Thyroid gland (tissue), 4 donors: ENCODE measurements around the gene SVIL. TPM values are rescaled to one million over a fixed set of nuclear protein-coding genes. Genes with fewer than 3 reads are reported as not detected.

ENCODE experiments used
- DNase-seq, 2 donors: peaks; one replicate each; pipeline ENCODE4 v3.0.0-alpha.2; 2019
- H3K27ac ChIP-seq, 3 donors: fragments of 200-600 bp; sonication (generic); 1 replicate in 2 of 3; 2 replicates in 1 of 3; pipeline ENCODE4 v1.5.1; 2016 to 2019; ENCODE audit warnings: mild to moderate bottlenecking in 1 of 3, moderate library complexity in 1 of 3
- H3K27me3 ChIP-seq: fragments of 200-600 bp; sonication (generic); one replicate; pipeline ENCODE4 v1.5.1; 2019
- H3K36me3 ChIP-seq, 2 donors: fragments of 200-600 bp; sonication (generic); one replicate each; pipeline ENCODE4 v1.5.1; 2016 to 2019
- H3K4me1 ChIP-seq, 2 donors: fragments of 200-600 bp; sonication (generic); one replicate each; pipeline ENCODE4 v1.5.1; 2017 to 2019
- H3K4me3 ChIP-seq, 3 donors: fragments of 200-600 bp; sonication (generic); replicated peaks in 1 of 3; 1 replicate in 2 of 3; 2 replicates in 1 of 3; pipeline ENCODE4 v1.5.1; 2016; ENCODE audit warnings: mild to moderate bottlenecking in 1 of 3
- H3K9me3 ChIP-seq: fragments of 200-600 bp; sonication (generic); one replicate; pipeline ENCODE4 v1.5.1; 2017
- CTCF ChIP-seq, 6 experiments: fragments of 200-600 bp in 3 of 6; fragments of 450-650 bp in 3 of 6; sonication (generic) in 3 of 6; IDR thresholded peaks; one replicate each; pipeline ENCODE4 v1.5.1; 2016 to 2019; ENCODE audit warnings: antibody characterized with exemption in 6 of 6, mild to moderate bottlenecking in 2 of 6, inconsistent platforms in 1 of 6, moderate library complexity in 1 of 6
- POLR2A ChIP-seq, 2 donors: fragments of 450-650 bp; IDR thresholded peaks; one replicate each; pipeline ENCODE4 v1.6.1; 2017; ENCODE audit warnings: antibody characterized with exemption in 2 of 2, mild to moderate bottlenecking in 2 of 2, moderate library complexity in 1 of 2
- WGBS, 2 donors: methylation state at CpG; one replicate each; pipeline ENCODE4 v1.1.5; 2017; 5-methylcytosine and 5-hydroxymethylcytosine counted together
- intact Hi-C: fragments of 100-400 bp; cut with DNase I; formaldehyde crosslinking; loops from one replicate; pipeline ENCODE4 v1.15.1; 2023
- total RNA-seq, 4 donors: library from RNA; depleted of rRNA; stranded (reverse); fragments of >200 nt; gene quantifications; one replicate each; pipeline ENCODE4 v1.2.3, GENCODE V29; 2016

Gene SVIL
- total RNA-seq, 4 donors from 2014 or later, result 59.9 to 211 (median 134) TPM

GRCh38 chr10:29545122-29545521 lies 89.6 kb downstream of the SVIL start:
- WGBS, 2 donors, result 66 to 72% methylated on average over 5 of the region's 5 CpGs
- TF ChIP-seq CTCF (IDR thresholded peaks at IDR 0.05) (no peak), POLR2A (IDR thresholded peaks at IDR 0.05) (no peak)
- intact Hi-C loops, result no loop called here
- Histone ChIP-seq H3K36me3 (peaks cover 0 to 2% of the 10 kb centered on the region in 2 donors), H3K27me3 (no peaks in the 10 kb centered on the region), H3K9me3 (no peaks in the 10 kb centered on the region), H3K27ac (no peak overlapping the region), H3K4me1 (no peaks in the 10 kb centered on the region), H3K4me3 (no peak overlapping the region)
- no peak for DNase-seq

GRCh38 chr10:29543715-29544114 lies 91.1 kb downstream of the SVIL start:
- TF ChIP-seq POLR2A (IDR thresholded peaks at IDR 0.05) (no peak), CTCF (IDR thresholded peaks at IDR 0.05) (no peak)
- DNase-seq, result no peak
- intact Hi-C loops, result no loop called here
- Histone ChIP-seq H3K36me3 (no peaks in the 10 kb centered on the region), H3K4me1 (no peaks in the 10 kb centered on the region), H3K27me3 (no peaks in the 10 kb centered on the region), H3K27ac (no peak overlapping the region), H3K4me3 (no peak overlapping the region), H3K9me3 (no peaks in the 10 kb centered on the region)

GRCh38 chr10:29542723-29543122 lies 92.0 kb downstream of the SVIL start:
- DNase-seq, result no peak
- intact Hi-C loops, result no loop called here
- Histone ChIP-seq H3K9me3 (no peaks in the 10 kb centered on the region), H3K4me1 (no peaks in the 10 kb centered on the region), H3K36me3 (no peaks in the 10 kb centered on the region), H3K27ac (no peak overlapping the region), H3K27me3 (no peaks in the 10 kb centered on the region), H3K4me3 (no peak overlapping the region)
- TF ChIP-seq POLR2A (IDR thresholded peaks at IDR 0.05) (no peak), CTCF (IDR thresholded peaks at IDR 0.05) (no peak)
- 91 to 92% methylated on average over 4 of the region's 4 CpGs for WGBS, 2 donors

GRCh38 chr10:29541422-29542210 lies 93.2 kb downstream of the SVIL start:
- 95% methylated on average over 15 of the region's 15 CpGs for WGBS, 2 donors
- no peak overlapping the region for H3K4me3 ChIP-seq
- H3K27me3 ChIP-seq, result no peaks in the 10 kb centered on the region
- intact Hi-C loops, result no loop called here
- H3K9me3 ChIP-seq, result no peaks in the 10 kb centered on the region
- DNase-seq, result no peak
- H3K4me1 ChIP-seq, result no peaks in the 10 kb centered on the region
- H3K36me3 ChIP-seq, result no peaks in the 10 kb centered on the region
- H3K27ac ChIP-seq, result no peak overlapping the region
- TF ChIP-seq POLR2A (IDR thresholded peaks at IDR 0.05) (no peak), CTCF (IDR thresholded peaks at IDR 0.05) (no peak)

- intact Hi-C loops, result no loop called here
- Histone ChIP-seq H3K4me3 (no peak overlapping the region), H3K36me3 (no peaks in the 10 kb centered on the region), H3K27me3 (no peaks in the 10 kb centered on the region), H3K4me1 (peaks cover 14 to 15% of the 10 kb centered on the region in 2 donors), H3K9me3 (no peaks in the 10 kb centered on the region), H3K27ac (no peak overlapping the region)
- WGBS, 2 donors, result 95 to 97% methylated on average over 10 of the region's 10 CpGs
- TF ChIP-seq CTCF (IDR thresholded peaks at IDR 0.05) (no peak), POLR2A (IDR thresholded peaks at IDR 0.05) (no peak)
- no peak for DNase-seq
These were observed 94.8 kb downstream of the SVIL start for GRCh38 chr10:29540016-29540415.
